Adrenal gland (tissue), 12 donors: Measurements from ENCODE around the gene DSCAML1. TPM values are rescaled to one million over a fixed set of nuclear protein-coding genes. Genes with fewer than 3 reads are reported as not detected.

Source experiments
- DNase-seq, 7 donors: peaks; one replicate each; pipeline ENCODE4 v3.0.0-alpha.2; 2019 to 2020
- H3K27ac ChIP-seq, 5 donors: fragments of 200-600 bp; sonication (generic) in 4 of 5; 1 replicate in 3 of 5; 2 replicates in 2 of 5; pipeline versions ENCODE4 v1.5.1 to v1.8.0; 2016 to 2020; ENCODE audit warnings: mild to moderate bottlenecking in 1 of 5
- H3K27me3 ChIP-seq: fragments of 200-600 bp; 2 replicates; pipeline ENCODE4 v1.8.0; 2021
- H3K36me3 ChIP-seq, 2 donors: fragments of 200-600 bp; replicated peaks in 1 of 2; 1 replicate in 1 of 2; 2 replicates in 1 of 2; pipeline versions ENCODE4 v1.5.1 to v1.8.0; 2018 to 2022
- H3K4me1 ChIP-seq, 2 donors: fragments of 200-600 bp; replicated peaks in 1 of 2; 1 replicate in 1 of 2; 2 replicates in 1 of 2; pipeline versions ENCODE4 v1.5.1 to v1.8.0; 2018 to 2021
- H3K4me3 ChIP-seq, 4 donors: fragments of 200-600 bp; sonication (generic) in 3 of 4; one replicate each; pipeline ENCODE4 v1.5.1; 2016 to 2018
- H3K9me3 ChIP-seq, 3 donors: fragments of 200-600 bp; sonication (generic) in 1 of 3; replicated peaks in 1 of 3; 1 replicate in 2 of 3; 2 replicates in 1 of 3; pipeline versions ENCODE4 v1.5.1 to v1.8.0; 2016 to 2021
- CTCF ChIP-seq, 6 experiments: fragments of 450-650 bp in 4 of 6; fragments of 200-600 bp in 2 of 6; sonication (generic) in 1 of 6; IDR thresholded peaks; 1 replicate in 5 of 6; 2 replicates in 1 of 6; pipeline versions ENCODE4 v1.5.1 to v1.8.0; 2016 to 2021; ENCODE audit warnings: antibody characterized with exemption in 6 of 6, mild to moderate bottlenecking in 2 of 6, moderate library complexity in 1 of 6
- POLR2A ChIP-seq, 2 donors: fragments of 450-650 bp; IDR thresholded peaks; one replicate each; pipeline ENCODE4 v1.6.1; 2017; ENCODE audit warnings: antibody characterized with exemption in 2 of 2, mild to moderate bottlenecking in 2 of 2, moderate library complexity in 1 of 2
- WGBS, 4 donors: extraction: QIAGEN DNeasy Blood & Tissue Kit in 2 of 4; methylation state at CpG; one replicate each; pipeline versions ENCODE4 v1.1.5 to v1.1.7; 2013 to 2017; 5-methylcytosine and 5-hydroxymethylcytosine counted together
- intact Hi-C, 2 donors: fragments of 100-400 bp; cut with DNase I; formaldehyde crosslinking; loops; one replicate each; pipeline versions ENCODE4 v1.14.1 to v1.15.0; 2022 to 2023
- polyA plus RNA-seq, 3 donors: library from polyadenylated mRNA; stranded (reverse); fragments of 200-250 nt in 2 of 3; fragments of 350-450 nt in 1 of 3; fragmentation: Illumina TruSeq in 1 of 3; extraction: RNeasy Lipid Tissue Mini Kit (QIAGEN cat#74804) in 1 of 3; gene quantifications; one replicate each; pipeline ENCODE4 v1.2.3, GENCODE V29; 2013 to 2014
- total RNA-seq, 9 donors: library from RNA; depleted of rRNA in 4 of 9; stranded (reverse); fragments of >200 nt in 4 of 9; fragments of 120-200 nt in 1 of 9; fragmentation: NEBNext Ultra II Directional in 1 of 9; extraction: Animal tissue kit (Norgen Biotek cat#: 25700) in 1 of 9; gene quantifications; one replicate each; pipeline versions ENCODE4 v1.1.0 to v1.2.4, GENCODE V29; 2013 to 2023
- donor health status: healthy with polysubstance abuse.
- donor health status: Bipolar disorder and iron deficiency.
- donor health status: DM: yes; HTN: yes; CAD: no.
- donor health status: DM: no; HTN: no; CAD: no.
- donor health status: DM: no; HTN: no; CAD: no.
- donor health status: DM: yes; HTN: yes; CAD: no.

The DSCAML1 gene
- total and polyA plus RNA-seq, 12 donors: 0.09 to 1.9 (median 0.55) TPM; not detected in 1

- intact Hi-C loops: no loop called here
Measured at GRCh38 chr11:117679461-117679860, 117.6 kb downstream of the DSCAML1 start.

GRCh38 chr11:117678658-117679406, 118.2 kb downstream of the DSCAML1 start:
- WGBS, 4 donors: 89 to 93% (median 91%) methylated on average over 11 to 18 of the region's 18 CpGs
- intact Hi-C loops: no loop called here
- no peak for DNase-seq

More at GRCh38 chr11:117679461-117679860, 117.6 kb downstream of the DSCAML1 start:
- Histone ChIP-seq H3K36me3 (no peaks in the 10 kb centered on the region), H3K9me3 (no peaks in the 10 kb centered on the region), H3K27me3 (peaks cover 2% of the 10 kb centered on the region), H3K27ac (no peak overlapping the region), H3K4me3 (no peak overlapping the region), H3K4me1 (no peaks in the 10 kb centered on the region)
- TF ChIP-seq CTCF (IDR thresholded peaks at IDR 0.05) (no peak), POLR2A (IDR thresholded peaks at IDR 0.05) (no peak)
- DNase-seq: no peak
- 76 to 94% (median 77%) methylated on average over 3 of the region's 3 CpGs for WGBS, 4 donors

GRCh38 chr11:117677729-117678310, 119.2 kb downstream of the DSCAML1 start:
- Histone ChIP-seq H3K4me1 (no peaks in the 10 kb centered on the region), H3K27ac (no peak overlapping the region), H3K27me3 (peaks cover 2% of the 10 kb centered on the region), H3K4me3 (no peak overlapping the region), H3K36me3 (no peaks in the 10 kb centered on the region), H3K9me3 (no peaks in the 10 kb centered on the region)
- no peak for TF ChIP-seq CTCF (IDR thresholded peaks at IDR 0.05)
- TF ChIP-seq POLR2A (IDR thresholded peaks at IDR 0.05): no peak
- intact Hi-C loops: no loop called here
- DNase-seq: no peak
- 68 to 77% (median 72%) methylated on average over 12 of the region's 12 CpGs for WGBS, 4 donors

More at GRCh38 chr11:117678658-117679406, 118.2 kb downstream of the DSCAML1 start:
- Histone ChIP-seq H3K27ac (no peak overlapping the region), H3K4me1 (no peaks in the 10 kb centered on the region), H3K36me3 (no peaks in the 10 kb centered on the region), H3K9me3 (no peaks in the 10 kb centered on the region), H3K27me3 (peaks cover 2% of the 10 kb centered on the region), H3K4me3 (no peak overlapping the region)
- no peak for TF ChIP-seq POLR2A (IDR thresholded peaks at IDR 0.05)
- no peak for TF ChIP-seq CTCF (IDR thresholded peaks at IDR 0.05)

- WGBS, 4 donors: 87 to 94% (median 90%) methylated on average over 3 to 7 of the region's 7 CpGs
Measured at GRCh38 chr11:117676501-117676900, 120.5 kb downstream of the DSCAML1 start.

More at GRCh38 chr11:117676501-117676900, 120.5 kb downstream of the DSCAML1 start:
- intact Hi-C loops: no loop called here
- no peak for DNase-seq
- Histone ChIP-seq H3K4me3 (no peak overlapping the region), H3K27me3 (peaks cover 2% of the 10 kb centered on the region), H3K9me3 (no peaks in the 10 kb centered on the region), H3K36me3 (no peaks in the 10 kb centered on the region), H3K27ac (no peak overlapping the region), H3K4me1 (no peaks in the 10 kb centered on the region)
- no peak for TF ChIP-seq CTCF (IDR thresholded peaks at IDR 0.05)
- no peak for TF ChIP-seq POLR2A (IDR thresholded peaks at IDR 0.05)
